Superior temporal gyrus (tissue), 1 donor: Measurements from ENCODE around the gene PRPF19.

Source experiments
- DNase-seq: peaks from one replicate; pipeline ENCODE4 v3.0.0-alpha.2; 2016; ENCODE audit errors: extremely low spot score

The PRPF19 gene

DNA sequence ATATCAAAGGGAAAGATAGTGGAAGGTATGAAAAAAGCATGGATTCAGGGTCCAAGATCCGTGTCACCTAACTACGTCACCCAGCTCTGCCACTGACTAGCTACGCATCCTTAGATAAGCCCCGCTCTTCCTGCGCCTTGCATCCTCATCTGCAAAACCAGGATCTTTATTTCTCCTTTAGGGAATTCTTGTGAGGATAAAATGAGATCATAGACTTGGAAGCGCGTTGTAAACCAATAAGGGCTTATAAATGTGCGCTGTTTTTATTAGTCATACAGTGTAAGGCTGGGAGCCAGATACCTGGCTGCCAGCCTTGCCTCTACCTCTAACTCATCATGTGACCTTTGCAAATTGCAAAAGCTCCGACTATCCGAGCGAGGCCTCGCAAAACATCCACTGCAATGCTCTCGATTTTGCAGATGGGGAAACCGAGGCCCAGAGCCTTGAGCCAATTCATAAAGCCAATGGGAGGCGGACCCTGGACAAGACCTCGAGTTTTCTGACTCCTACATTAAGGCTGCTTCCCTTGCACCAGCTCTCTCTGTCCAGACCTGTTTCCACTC, 753 bp downstream of the PRPF19 start:
- DNase-seq, result peak; percentile 46

DNA sequence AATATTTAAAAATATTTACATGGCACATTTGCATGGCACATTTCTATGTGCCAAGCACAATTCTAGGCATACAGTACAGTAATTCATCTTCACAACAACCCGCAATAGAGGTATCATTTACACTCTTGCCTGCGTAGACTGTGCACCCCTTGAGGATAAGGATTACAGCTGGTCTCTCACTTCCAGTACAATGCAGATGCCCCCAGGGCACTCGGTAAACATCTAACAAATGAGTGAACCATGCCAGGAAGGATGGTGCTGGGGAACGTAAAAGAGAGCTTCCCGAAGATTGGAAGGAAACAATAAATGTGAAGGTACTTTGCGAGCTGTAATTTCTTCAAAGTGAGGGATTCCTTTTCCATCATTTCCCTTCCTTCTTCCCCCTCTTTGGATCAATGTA, 1.3 kb downstream of the PRPF19 start:
- no peak for DNase-seq

DNA sequence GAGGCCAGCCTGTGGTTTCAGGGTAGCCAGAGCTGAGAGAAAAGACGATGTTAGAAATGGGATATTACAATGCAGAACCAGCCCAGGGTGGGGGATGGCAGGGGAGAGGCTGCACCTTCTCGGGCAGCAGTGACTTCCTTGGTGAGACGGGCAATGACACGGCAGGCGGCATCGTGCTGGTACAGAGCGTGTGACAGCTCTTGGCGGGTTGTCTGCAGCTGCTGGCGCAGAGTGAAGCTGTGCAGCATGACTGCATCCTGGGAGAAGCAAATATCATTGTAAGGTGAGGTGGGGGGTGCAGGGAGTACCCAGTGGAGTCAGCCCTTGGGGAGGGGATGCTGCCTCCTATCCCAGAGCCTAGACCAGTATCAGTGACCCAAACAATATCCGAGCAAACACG, 3.8 kb downstream of the PRPF19 start:
- DNase-seq, result peak; percentile 8

DNA sequence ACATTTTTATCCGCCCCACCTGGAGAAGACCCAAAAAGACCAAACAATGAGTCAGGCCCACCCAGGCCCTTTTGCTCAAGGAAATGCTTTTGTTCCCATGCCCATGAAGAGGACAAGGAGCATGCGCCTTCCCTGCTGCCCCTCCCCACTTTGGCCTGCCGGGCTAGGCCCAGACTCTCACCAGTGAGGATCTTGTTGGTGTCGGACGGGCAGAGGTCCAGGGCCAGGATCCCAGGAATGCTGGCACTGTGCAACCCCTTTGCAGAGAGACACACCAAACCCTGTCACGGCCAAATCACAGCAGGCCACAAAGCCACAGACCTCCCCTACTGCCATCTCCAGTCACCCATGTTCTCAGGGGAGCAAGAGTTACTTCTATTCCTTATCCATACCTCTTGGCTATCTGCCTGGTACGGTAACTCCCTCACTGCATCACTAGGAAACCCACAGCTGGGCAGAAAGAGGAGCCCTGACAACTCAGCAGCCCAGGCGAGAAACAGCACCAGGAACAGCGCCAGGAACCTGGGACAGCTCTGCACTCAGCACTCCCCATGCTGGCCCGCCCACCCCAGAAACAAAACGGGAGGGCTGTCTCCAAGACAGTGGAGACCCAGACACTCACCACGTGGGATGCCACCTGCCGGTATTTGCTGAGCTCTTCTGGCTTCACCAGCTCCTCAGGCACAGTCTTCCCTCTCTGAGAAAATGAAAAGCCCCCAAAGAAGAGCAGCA, 5.5 kb downstream of the PRPF19 start:
- DNase-seq, result peak; percentile 53

DNA sequence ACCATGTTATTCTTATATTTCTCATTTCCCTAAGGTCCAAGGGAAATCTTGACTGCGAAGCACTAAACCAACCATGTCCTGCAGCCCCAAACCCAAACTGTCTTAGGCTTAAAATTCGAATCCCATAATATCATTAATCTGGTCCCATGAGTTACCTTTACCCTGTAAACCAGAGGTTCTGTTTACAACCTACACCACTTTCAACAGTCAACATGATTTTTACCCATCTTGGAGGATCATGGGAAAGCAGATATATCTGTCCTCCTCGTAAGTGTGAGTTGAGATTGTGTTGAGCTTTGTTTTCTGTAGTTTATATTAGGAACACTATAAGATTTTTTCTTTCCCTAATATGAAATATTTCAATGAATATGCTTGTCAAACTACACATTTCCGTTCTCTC, 6.4 kb downstream of the PRPF19 start:
- DNase-seq, result no peak

DNA sequence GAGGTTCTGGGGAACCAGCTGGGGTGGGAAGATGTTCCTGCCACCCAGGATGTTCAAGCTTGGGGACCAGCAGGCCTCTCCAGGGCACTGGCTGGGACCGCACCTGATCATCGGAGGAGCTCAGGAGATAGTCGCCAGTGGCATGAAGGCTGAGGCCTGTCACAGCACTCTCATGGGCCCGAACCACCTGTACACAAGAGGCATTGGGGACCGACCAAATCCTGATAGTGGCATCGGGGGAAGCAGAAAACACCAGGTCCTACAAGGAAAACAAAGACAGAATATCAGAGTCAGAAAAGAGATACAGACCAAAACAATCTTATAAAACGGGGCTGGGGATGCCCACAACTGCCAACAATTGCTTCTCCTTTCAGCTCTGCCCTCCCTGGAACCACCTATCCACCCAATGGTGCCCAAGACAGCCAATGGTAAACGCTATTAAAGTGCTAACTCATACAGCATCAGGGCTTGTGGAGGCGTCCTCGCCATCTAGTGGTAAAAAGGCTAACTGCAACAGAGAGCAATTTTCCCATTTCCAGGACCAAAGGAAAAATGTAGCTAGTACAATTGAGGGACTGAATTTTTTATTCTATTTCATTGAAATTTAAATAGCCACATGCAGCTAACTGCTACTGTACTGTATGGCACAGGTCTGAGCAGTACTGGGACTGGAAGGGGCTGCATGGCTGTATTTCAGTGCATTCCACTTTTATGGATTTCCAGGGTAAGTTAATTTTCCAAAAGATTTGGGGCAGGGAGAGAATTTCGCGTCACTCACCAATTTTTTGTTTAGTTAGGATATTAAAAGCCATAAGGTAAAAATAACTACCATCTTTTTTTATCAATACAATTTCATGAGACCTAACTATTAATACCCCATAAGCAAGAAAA, 7.1 kb downstream of the PRPF19 start:
- peak; percentile 85 for DNase-seq

DNA sequence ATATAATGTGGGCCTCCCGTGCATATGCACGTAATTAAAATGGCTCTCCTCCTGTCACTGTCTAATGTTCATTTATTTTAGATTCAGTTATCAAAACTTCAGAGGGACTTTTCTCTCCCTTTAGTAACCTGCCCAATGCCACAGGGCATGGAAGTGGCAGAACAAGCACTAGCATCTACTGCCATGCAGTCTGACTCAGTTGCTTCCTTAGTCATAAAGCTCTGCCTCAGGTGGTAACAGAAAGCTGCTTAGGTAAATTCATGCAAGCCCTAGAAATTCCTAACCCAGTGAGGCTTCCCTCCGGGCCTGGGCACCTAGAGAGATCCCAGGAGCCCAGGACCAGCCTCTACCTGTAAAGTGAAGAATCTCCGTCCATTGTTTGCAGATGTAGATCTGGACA, 8.9 kb downstream of the PRPF19 start:
- no peak for DNase-seq

DNA sequence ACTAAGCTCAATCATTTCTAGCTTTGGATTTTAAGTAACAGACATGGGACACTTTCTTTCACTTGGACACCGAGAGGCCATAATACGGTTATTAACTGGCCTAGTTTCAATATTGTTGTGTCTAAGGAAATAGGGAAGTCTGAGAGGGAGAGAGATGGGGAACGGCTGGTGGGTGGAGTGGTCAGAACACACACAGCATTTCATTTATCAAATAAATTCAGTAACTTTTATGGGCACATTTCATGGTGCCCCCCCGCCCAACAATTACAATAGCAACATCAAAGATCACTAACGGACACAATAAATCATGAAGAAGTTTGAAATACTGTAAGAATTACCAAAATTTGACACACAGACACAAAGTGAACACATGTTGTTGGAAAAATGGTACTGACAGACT, 10.7 kb downstream of the PRPF19 start:
- DNase-seq, result no peak

DNA sequence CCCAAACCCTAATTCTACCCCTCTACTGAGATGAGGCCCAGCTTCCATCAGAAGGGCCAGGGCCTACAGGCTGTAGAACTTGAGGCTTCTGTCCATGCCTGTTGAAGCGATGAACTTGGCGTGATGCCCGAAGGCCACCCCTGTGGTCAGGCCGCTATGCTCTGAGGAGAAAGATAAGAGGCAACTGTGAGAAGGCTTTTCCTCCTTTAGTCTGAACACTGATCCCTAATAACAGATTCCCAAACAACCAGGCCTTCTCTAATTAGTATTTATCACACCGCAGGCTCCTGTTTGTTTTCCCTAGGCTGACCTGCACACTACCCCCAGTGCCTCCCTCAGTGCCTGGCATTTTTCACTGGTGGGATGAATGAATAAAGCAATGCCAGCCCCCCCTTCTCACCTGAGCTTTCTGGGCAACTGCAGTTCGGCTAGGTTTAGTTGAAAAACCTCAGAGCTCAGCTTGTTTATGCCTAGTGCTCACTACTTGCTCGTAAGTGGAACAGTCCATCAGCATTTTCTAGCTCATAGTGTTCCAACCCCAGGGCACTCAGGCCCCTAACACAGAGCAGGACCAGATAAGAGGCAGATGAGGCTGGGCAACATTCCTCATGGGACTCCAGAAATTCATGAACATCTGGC, 15.2 kb downstream of the PRPF19 start:
- DNase-seq, result no peak

DNA sequence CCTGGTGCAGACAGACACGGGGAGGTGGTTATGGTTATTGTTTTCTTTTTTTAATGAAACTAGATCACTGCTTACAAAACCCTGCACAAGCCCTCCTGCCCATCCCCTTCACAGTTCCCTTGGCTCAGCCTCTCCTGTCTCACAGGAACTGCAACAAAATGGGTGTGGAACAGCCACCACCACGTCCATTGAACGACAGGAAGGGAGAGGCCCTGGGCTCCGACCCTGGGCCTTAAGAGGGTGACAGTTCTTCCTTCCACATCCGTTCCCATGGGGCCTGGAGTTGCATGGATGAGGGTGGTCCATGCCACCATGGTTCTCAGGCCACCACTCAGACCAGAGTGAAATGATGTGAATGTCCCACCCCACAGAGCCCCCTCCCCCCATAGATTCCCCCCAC, 15.7 kb downstream of the PRPF19 start:
- no peak for DNase-seq

DNA sequence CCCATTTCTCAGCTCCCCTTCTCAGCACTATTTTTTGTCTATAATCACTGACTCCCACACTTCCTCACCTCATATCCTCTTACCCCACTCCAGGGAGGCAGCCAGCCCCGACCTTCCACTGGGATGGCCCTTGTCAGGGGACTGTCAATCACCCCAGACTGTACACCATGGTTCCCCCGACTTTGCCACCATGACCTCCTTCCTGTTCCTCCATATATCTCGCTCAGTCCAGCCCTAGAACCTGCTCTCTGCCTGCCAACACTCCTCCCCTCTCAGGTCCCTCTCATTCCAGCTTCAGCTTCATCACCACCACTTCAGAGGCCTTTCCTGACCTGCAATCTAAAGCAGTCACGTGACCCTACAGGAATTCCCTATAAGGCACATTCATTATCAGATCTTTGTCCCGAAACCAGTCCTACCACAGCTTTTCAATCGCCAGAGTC, 16.5 kb downstream of the PRPF19 start:
- DNase-seq, result no peak

DNA sequence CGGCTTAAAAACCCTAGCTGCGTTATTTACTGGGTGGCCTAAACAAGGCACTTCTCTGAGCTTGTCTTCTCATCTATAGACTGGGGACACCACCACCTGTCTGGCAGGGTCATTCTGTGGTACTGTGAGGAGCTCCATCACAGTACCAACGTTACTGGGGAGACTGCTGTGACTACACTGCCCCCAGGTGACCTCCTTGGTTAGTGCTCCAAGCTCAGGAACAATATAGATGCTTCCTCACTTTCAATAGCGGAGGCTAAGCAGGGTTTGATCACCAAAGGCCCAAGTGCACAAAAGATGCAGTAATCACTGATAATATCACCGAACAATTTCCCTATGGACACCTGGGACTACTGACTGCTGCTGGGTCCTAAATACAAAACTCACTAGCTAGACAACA, 18.8 kb downstream of the PRPF19 start:
- peak; percentile 43 for DNase-seq

DNA sequence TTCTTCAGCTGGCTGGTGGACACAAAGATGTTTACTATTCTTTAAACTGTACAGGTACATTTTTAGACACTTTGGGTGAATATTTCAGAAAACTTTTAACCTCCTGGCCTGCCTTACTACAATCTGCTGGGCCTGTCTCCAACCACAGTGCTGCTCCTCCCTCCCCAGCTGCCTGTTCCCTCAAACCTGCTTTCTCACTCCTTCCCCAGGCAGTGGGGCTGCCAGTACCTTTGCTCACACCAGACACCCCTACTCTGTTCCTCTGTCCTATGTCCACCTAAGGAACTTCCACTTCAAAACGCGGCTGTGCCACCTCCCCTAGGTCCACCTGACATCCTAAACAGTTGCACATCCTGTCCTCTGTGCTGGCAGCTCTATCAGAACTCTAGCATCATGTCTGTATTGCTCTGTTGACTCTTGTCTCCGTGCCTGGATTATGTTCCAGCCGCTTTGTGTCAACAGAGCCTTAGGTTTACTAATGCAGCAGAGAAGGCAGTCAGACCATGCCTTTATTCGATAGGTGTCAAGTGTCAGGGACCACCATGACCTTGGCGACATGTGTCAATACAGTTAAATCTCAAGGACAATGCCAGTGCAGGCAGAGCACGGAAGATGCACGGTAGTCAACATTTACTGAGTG, 25.6 kb downstream of the PRPF19 start:
- no peak for DNase-seq

DNA sequence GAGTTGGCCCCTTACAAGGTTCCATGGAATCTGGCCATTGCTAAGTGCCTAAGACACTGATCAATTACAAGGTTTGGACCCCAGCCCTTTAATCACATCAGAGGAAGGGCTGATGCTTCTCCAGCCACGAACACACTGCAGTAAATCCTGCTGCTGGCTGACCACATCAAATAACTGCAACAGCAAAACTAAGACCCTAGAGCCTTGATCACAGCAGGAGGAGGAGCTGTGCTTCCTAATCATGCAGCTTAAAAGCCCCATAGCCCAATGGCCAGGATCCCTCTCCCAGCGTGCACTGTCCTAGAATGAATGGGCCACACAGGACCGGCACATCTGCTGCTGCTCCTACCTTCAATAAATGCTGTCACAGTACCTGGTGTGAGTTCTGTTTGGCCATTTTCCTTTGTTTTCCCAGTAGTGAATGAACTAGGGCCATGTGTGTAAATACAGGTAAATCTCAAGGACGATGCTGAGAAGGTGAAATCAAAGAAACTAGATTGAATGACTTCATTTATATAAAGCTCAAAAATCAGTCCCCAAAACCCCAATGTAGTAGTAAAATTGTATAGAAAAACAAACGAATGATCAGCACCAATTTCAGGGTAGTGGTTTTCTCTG, 26.3 kb downstream of the PRPF19 start:
- DNase-seq, result no peak

DNA sequence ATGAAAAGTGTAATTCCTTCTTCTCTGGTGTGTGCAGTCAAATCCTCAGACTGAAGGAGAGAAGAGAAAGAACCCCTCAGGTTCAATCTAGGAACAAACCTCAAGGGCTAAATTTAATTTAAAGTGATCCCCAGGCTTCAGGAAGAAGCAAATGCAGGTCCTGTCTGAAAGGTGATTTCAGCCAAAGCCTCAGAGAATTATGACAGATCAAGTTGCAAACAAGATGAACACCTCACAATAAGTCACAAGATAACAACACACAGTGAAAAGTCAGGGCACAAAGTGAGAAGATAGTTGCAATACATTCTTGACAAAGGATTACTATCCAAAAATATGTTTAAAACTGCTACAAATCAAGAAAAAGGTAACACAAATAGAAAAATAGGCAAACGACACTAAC, 27.3 kb downstream of the PRPF19 start:
- no peak for DNase-seq

DNA sequence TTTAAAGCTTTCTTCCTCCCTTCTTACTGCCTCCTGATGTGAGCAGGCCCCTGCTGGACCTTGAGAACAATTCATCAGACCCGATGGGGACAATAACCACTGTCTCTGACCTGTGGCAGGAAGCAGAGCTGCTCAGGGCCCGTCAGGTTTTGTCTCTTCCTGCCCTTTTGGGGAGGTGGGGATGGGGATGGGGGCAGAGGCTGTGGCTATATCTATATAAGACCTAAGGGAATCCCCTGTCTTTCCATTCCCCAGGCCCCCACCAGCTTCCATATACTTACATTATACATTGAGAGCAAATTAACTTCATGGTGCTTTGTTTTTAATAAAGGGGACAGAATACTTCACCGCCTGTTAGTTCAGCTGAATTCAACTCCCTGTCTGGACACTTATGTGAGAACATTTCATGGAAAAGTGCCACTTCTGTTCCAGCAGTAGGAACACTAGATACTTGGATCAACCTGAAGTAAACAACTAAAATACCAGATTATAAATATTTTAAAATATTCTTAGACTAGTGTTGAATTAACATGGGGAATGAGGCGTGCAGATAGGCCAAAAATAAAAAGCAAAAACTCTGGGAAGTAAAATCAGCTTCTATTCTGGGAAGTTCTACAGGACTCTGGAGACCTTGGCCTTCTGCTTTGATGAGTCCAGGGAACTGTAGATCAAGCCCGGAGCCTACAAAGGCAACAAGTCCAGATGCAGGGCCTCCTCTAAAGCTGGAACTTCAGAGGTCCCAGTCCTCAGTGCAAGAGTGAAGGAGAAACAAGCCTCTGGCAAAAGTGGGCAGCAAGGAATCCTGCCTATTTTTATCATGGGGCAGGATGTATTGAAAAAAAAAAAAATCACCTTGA, 27.9 kb downstream of the PRPF19 start:
- no peak for DNase-seq

DNA sequence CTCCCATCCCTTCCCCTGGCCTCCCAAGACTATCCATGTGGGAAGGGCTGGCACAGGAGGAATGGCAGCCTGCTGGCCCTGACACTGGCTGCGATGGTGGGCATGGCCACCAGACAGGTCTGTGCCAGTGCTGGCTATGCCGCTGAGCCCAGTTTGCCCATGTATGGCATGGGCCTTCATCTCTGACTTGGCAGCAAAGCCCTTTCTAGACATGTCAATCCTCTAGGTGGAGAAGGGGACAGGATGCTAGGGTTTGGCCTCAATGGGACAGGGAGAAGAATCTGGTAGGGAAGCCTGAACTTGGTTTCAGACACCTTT, 30.3 kb downstream of the PRPF19 start:
- no peak for DNase-seq

DNA sequence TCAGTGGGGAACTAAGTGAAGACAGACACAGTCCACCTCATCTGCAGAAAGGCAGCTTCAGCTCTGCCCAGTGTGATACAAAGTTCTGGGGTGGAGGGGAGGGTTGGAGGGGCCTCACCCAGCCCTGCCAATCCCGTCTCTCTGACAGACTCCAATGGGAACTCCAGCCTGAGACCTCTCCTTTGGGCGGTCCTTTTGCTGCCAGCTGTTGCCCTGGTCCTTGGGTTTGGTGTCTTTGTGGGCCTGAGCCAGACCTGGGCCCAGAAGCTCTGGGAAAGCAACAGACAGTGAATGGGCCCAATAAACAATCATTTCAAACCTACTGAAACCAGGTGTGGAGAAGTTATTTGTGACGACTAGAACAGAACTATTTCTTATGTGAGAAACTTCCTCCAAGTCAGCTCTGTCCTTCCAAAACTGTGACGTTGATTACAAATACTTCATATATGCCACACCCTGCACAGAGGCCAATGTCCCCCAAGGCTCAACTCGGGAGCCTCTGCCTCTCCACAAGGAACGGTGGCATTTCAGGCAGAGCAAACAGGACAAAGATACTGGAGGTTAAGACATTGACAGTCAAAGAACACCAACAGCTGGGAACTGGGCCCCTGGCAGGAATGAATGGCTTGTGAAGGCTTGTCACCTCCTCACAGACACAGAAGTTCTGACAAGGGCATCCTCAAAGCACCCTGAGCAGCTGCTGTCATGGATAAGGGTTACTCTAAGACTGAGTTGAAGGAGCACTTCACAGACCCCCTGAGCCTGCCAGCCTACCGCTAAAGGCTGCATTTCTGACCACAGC, 30.8 kb downstream of the PRPF19 start:
- no peak for DNase-seq

DNA sequence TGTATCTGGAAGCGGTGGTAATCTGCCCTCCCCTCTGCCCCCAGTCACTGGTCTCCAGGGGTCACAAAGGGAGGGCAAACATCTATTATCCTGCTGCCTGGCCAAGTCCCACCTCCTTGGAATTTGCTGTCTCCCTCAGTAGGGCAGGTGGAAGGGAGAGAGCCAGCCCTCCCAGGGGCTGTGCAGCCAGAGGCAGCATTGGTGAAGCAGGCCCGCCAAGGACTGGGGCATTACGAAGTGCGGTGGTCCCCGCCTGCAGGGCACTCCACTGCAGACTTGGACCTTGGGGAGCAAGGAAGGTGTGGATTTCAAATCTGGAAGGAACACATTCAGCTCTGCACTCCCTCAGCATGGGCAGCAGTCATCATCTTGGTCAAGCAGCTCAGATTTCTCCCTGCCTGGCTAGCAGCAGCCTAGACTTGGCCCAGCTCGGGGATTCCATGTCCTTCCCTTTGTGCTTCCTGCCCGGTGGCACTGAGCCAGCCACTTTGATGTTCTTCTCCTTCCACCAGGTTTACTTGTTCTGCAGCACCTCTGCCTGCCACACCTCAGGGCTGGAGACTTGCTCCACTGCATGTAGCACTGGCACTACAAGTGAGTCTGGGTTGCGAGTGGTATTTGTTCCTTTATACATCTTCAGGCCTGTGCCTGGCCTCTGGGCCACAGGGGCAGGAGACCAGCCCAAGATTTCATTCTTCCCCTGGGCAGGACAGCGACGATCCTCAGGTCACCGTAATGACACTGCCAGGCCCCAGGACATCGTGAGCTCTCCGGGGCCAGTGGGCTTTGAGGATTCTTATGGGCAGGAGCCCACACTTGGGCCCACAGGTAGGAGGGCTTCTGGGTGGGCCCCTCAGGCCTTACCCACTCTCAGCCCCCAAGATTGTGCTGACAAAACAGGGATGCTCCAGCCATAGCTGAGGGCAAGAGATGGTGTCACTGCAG, 31.7 kb downstream of the PRPF19 start:
- DNase-seq, result no peak
